Measurements from ENCODE around the gene TEC.

DNA sequence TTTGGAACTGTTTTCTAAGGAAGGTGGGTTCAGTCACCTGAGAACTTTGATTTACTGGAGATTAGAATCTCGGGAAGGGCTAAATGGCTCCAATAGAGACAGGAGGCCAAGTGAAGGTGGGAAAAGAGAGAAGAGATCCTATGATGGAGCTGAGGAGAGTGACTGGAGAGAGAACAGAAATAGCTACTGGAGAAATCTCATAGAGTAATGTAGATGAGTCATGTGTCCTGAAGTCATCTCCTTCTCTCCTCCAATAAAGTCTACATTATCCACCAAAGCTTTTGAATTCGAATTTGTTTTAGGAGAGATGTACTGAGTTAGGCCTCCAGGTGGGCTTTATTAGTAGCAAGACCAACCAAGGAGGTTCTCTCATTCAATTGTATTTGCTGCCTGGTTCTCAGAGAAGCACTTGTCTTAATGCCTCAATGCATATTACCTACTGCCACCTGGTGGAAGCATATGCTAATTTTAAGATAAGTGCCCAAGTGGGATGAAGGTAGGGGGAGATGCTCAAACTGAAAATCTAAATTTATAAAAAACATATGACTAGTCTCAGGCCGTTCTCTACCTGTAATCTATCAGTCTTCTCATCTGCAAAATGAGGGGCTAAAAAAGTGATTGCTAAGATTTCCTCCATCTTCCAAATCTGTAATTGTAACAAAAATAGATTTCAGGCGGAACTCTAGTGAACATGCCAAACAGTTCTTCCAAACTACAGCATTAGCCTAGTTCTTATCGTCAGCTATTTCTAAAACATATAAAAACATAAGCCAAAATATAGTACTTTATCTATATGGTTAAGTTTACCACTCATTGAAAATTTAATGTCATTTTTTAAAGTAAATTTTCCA lies 160.0 kb downstream of the TEC start:
- TF ChIP-seq, protein P1, sequence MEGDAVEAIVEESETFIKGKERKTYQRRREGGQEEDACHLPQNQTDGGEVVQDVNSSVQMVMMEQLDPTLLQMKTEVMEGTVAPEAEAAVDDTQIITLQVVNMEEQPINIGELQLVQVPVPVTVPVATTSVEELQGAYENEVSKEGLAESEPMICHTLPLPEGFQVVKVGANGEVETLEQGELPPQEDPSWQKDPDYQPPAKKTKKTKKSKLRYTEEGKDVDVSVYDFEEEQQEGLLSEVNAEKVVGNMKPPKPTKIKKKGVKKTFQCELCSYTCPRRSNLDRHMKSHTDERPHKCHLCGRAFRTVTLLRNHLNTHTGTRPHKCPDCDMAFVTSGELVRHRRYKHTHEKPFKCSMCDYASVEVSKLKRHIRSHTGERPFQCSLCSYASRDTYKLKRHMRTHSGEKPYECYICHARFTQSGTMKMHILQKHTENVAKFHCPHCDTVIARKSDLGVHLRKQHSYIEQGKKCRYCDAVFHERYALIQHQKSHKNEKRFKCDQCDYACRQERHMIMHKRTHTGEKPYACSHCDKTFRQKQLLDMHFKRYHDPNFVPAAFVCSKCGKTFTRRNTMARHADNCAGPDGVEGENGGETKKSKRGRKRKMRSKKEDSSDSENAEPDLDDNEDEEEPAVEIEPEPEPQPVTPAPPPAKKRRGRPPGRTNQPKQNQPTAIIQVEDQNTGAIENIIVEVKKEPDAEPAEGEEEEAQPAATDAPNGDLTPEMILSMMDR (IDR thresholded peaks at IDR 0.05; ENCODE audit: control extremely low read depth in 1 of 3, insufficient read depth in 1 of 3, low read depth in 1 of 3, low read length in 3 of 3), result peak in 2 of 3 experiments; percentile 55 to 68; a peak in 3 of 4 replicates
- TF ChIP-seq, protein P2, sequence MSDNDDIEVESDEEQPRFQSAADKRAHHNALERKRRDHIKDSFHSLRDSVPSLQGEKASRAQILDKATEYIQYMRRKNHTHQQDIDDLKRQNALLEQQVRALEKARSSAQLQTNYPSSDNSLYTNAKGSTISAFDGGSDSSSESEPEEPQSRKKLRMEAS (IDR thresholded peaks at IDR 0.05), result no peak

Data from H1 (cell line).